Keratinocyte (primary cell): ENCODE data around the gene FBP1.

Experiments used
- EZH2 ChIP-seq: IDR thresholded peaks from one replicate; pipeline ENCODE4 v1.6.1; 2012; ENCODE audit warnings: inconsistent platforms, mild to moderate bottlenecking, low read length, moderate library complexity
- TF ChIP-seq, protein P1 (sequence below), 3 experiments: IDR thresholded peaks in 1 of 3; conservative IDR thresholded peaks in 1 of 3; optimal IDR thresholded peaks in 1 of 3; 2 replicates in 2 of 3; 3 replicates in 1 of 3; pipeline versions ENCODE3 to v1.5.1; 2011; ENCODE audit warnings: low read length in 3 of 3, mild to moderate bottlenecking in 3 of 3, moderate library complexity in 2 of 3, control low read depth in 1 of 3, inconsistent platforms in 1 of 3; ENCODE audit not compliant: insufficient read depth in 2 of 3; ENCODE audit errors: extremely low read depth in 1 of 3

DNA sequence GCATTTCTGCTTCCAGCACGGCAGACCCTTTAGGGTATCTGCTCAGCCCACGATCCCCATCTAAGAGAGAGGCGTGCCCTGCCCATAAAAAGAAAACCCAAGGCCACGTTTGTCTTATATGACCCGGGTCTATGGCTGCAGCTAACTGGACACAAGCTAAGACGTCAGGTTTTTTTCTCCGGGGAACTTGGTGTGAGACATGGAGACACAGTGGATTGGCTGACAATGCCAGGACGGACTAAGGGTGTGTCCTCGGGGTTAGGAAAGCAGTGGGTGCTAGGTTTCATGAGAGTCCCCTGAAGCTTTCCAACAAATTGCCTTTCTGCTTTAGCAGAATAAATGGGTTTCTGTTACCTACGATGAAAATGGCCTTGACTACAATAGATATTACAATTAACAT, 38.6 kb downstream of the FBP1 start:
- TF ChIP-seq, protein P1, sequence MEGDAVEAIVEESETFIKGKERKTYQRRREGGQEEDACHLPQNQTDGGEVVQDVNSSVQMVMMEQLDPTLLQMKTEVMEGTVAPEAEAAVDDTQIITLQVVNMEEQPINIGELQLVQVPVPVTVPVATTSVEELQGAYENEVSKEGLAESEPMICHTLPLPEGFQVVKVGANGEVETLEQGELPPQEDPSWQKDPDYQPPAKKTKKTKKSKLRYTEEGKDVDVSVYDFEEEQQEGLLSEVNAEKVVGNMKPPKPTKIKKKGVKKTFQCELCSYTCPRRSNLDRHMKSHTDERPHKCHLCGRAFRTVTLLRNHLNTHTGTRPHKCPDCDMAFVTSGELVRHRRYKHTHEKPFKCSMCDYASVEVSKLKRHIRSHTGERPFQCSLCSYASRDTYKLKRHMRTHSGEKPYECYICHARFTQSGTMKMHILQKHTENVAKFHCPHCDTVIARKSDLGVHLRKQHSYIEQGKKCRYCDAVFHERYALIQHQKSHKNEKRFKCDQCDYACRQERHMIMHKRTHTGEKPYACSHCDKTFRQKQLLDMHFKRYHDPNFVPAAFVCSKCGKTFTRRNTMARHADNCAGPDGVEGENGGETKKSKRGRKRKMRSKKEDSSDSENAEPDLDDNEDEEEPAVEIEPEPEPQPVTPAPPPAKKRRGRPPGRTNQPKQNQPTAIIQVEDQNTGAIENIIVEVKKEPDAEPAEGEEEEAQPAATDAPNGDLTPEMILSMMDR (optimal IDR thresholded peaks at IDR 0.05 in 1 of 3, IDR thresholded peaks at IDR 0.05 in 1 of 3, conservative IDR thresholded peaks at IDR 0.05 in 1 of 3; ENCODE audit: extremely low read depth in 1 of 3, insufficient read depth in 2 of 3, low read length in 3 of 3): no peak
- no peak for TF ChIP-seq EZH2
